Lower lobe of right lung (tissue), 2 donors: ENCODE data around the gene TLL2. TPM values are rescaled to one million over a fixed set of nuclear protein-coding genes. Genes with fewer than 3 reads are reported as not detected.
A peak's percentile ranks its signal among the peaks of the same experiment; 100 is the strongest.

Source experiments
- ATAC-seq, 2 donors: fragments of 200-7000 bp; cut with Tn5 transposase; one replicate each; pipeline ENCODE4 v1.9.1; 2020 to 2022; ENCODE audit warnings: mild to moderate bottlenecking in 2 of 2, moderate library complexity in 2 of 2
- DNase-seq: peaks from one replicate; pipeline ENCODE4 v3.0.0-alpha.2; 2020
- H3K27ac ChIP-seq: fragments of 200-600 bp; one replicate; pipeline ENCODE4 v1.8.0; 2022
- H3K27me3 ChIP-seq: fragments of 200-600 bp; one replicate; pipeline ENCODE4 v1.8.0; 2022; ENCODE audit warnings: low read depth
- H3K36me3 ChIP-seq: fragments of 200-600 bp; one replicate; pipeline ENCODE4 v1.8.0; 2022; ENCODE audit warnings: mild to moderate bottlenecking
- H3K4me1 ChIP-seq: fragments of 200-600 bp; one replicate; pipeline ENCODE4 v1.8.0; 2022
- H3K4me3 ChIP-seq: fragments of 200-600 bp; one replicate; pipeline ENCODE4 v1.8.0; 2022; ENCODE audit warnings: mild to moderate bottlenecking
- H3K9me3 ChIP-seq: fragments of 200-600 bp; one replicate; pipeline ENCODE4 v1.8.0; 2022
- intact Hi-C: fragments of 100-400 bp; cut with DNase I; formaldehyde crosslinking; loops from one replicate; pipeline ENCODE4 v1.11.0; 2022
- total RNA-seq: library from RNA; stranded (reverse); fragmentation: NEBNext Ultra II Directional; extraction: Animal tissue kit (Norgen Biotek cat#: 25700); gene quantifications from one replicate; pipeline ENCODE4 v1.2.1, GENCODE V29; 2021
- TF ChIP-seq, protein P1 (sequence below): fragments of 200-600 bp; IDR thresholded peaks from one replicate; pipeline ENCODE4 v1.8.0; 2022; ENCODE audit warnings: antibody characterized with exemption, mild to moderate bottlenecking
- donor health status: DM: no; HTN: yes; CAD: no; lungs with severe emphysema.

Gene TLL2
- total RNA-seq, 1 donor from 2014 or later: not detected

DNA sequence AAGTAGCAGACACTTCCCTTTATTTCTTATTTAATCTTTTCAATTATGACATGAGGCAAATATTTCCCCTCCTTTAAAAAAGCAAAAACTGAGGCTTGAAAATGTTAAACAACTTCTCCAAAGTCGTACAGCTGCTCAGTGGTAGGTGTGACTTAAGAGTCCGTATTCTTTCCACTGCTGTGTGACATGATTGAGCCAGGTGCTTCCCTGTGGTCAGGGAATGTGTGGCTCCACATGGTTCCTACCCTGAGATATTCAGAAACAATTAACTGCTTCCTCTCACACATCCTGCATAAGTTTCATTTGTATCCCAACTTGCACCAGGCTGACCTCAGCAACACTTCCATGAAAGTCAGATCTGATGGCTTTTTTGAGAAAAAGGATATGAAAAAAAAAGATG, 168.5 kb downstream of the TLL2 start:
- intact Hi-C loops: no loop called here
- no peak for DNase-seq
- Histone ChIP-seq H3K9me3 (peaks cover 4% of the 10 kb centered on the region), H3K4me3 (no peak overlapping the region), H3K27me3 (no peaks in the 10 kb centered on the region), H3K36me3 (no peaks in the 10 kb centered on the region), H3K4me1 (no peaks in the 10 kb centered on the region), H3K27ac (no peak overlapping the region)
- TF ChIP-seq, protein P1, sequence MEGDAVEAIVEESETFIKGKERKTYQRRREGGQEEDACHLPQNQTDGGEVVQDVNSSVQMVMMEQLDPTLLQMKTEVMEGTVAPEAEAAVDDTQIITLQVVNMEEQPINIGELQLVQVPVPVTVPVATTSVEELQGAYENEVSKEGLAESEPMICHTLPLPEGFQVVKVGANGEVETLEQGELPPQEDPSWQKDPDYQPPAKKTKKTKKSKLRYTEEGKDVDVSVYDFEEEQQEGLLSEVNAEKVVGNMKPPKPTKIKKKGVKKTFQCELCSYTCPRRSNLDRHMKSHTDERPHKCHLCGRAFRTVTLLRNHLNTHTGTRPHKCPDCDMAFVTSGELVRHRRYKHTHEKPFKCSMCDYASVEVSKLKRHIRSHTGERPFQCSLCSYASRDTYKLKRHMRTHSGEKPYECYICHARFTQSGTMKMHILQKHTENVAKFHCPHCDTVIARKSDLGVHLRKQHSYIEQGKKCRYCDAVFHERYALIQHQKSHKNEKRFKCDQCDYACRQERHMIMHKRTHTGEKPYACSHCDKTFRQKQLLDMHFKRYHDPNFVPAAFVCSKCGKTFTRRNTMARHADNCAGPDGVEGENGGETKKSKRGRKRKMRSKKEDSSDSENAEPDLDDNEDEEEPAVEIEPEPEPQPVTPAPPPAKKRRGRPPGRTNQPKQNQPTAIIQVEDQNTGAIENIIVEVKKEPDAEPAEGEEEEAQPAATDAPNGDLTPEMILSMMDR: no peak
- no peak for ATAC-seq

DNA sequence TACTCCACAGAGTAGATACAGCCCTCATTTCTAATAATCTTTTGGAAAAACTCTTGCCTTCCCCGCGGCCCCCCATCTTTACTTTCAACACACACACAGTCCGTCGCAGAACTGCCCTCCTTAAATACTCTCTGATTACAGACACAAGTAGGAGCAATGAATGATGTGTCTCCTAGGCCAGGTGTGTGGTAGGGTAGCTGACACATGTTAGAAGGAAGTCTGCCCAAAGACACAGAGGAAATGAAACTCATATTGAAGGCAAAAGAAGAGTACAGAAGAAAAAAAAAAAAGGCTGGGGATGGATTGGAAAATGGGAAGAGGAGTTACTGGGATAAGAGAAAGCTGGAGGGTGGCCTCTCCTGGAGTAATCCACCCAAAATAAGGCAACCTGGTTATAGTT, 169.5 kb downstream of the TLL2 start:
- TF ChIP-seq, protein P1: no peak
- H3K4me1 ChIP-seq: no peaks in the 10 kb centered on the region
- intact Hi-C loops: no loop called here
- H3K9me3 ChIP-seq: peaks cover 4% of the 10 kb centered on the region
- H3K27ac ChIP-seq: no peak overlapping the region
- no peaks in the 10 kb centered on the region for H3K27me3 ChIP-seq
- H3K36me3 ChIP-seq: no peaks in the 10 kb centered on the region
- DNase-seq: no peak
- no peak overlapping the region for H3K4me3 ChIP-seq
- no peak for ATAC-seq

DNA sequence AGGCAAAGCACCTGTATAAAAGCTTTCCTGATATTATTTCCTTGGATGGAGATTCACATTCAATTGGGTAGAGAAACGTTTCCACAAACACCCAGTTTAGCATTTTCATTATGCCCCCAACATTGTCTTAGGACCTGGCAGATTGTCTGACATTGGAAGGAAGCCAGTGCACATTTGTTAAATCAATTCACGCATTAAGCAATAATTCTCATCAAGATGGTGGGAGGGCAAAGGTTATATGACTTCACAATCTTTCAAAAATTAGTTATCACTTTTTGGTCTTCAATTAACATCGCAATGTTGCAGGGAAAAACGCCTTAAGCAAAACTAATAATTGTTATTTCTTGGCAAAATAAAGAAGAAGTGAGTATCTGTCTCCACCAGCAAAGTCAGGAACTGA, 171.3 kb downstream of the TLL2 start:
- Histone ChIP-seq H3K4me3 (no peak overlapping the region), H3K36me3 (no peaks in the 10 kb centered on the region), H3K27me3 (no peaks in the 10 kb centered on the region), H3K4me1 (no peaks in the 10 kb centered on the region), H3K9me3 (peaks cover 4% of the 10 kb centered on the region), H3K27ac (no peak overlapping the region)
- ATAC-seq: no peak
- TF ChIP-seq, protein P1: no peak
- intact Hi-C loops: no loop called here
- no peak for DNase-seq

DNA sequence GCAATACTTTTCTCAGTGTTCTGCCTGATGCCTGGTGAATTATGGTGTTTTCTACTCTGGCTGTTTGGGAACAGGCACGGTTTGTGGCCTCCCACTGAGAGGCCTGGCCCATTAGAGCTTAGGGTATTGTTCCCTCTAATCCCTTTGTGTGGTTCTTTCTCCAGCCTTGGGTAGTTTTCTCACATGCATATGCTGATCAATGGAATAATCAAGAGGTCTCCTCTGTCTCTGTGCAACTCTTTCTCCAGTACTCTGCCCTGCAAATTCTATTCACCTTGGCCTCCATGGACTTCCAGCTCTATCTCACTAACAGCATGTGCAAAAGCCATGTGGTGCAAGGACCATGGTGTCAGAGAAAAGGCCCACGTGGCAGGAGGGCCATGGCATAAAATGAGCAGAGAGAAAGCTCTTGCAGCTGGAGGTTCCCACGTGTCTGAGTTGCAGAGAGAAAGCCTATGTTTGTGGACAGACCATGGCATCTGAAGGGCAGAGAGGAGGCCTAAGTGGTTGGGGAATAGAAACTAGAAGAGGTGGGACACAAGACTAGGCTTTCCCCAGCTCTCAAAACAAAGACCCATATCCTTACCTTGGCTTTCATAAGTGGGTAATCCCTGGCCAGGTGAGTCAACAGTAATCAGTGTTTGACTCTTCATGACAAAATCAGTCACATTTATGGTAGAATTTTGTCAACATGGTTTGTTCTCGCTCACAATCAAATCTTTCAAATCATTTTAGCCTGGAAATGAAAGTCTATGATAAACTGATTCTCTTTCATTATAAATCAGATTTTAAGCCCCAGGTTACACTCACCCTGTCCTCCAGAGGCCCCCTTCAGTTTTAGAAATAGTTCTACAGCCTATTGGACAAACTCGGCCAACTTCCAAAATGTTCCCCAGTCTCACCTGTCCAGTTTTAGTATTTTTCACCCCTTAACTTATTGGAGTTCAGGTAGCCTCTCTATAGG, 172.2 kb downstream of the TLL2 start:
- intact Hi-C loops: no loop called here
- TF ChIP-seq, protein P1: no peak
- no peak overlapping the region for H3K4me3 ChIP-seq
- no peaks in the 10 kb centered on the region for H3K27me3 ChIP-seq
- no peak for ATAC-seq
- H3K36me3 ChIP-seq: no peaks in the 10 kb centered on the region
- H3K4me1 ChIP-seq: no peaks in the 10 kb centered on the region
- H3K9me3 ChIP-seq: peaks cover 4% of the 10 kb centered on the region
- no peak overlapping the region for H3K27ac ChIP-seq
- DNase-seq: no peak

DNA sequence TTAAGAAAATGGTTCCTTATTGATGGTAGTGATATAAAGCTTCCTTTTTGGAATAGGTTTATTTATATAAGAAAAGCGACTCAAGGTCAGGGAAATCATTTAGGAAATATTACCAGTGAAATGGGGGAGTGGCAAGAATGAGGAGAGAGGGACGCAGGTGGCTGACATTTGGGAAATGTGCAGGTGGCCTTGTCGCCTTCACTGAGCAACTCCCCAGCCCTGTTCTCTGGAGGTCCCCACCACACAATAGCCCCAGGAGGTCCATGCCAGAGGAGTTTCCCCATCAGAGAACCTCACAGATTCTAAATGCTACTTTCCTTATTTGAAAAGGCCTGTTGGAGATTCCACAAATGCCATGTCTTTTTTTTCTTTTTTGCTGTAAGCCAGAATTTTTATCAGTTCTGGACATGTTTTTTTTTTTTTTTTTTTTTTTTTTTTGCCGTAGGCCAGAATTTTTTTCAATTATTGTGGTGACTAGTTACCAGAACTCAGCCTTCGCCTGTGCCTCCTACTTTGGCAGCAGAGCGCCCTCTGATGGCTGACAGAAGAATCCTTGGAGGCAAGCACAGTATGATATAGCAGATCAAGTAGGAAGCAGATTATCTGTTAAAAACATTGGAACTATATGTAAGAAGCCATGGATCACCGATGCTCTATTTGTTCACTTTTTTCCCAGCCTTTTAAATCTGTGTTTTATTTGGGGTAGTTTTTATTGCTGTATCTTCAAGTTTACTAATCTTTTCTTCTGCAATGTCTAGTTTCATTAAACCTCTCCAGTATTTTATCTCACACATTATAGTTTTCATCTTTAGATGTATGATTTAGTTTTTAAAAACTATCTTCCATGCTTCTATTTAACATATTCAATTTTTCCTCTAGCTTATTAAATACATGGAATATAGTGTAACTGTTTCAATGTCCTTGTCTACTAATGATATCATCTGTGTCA, 173.5 kb downstream of the TLL2 start:
- ATAC-seq (peak; percentile 60 to 77), DNase-seq (peak; percentile 56)

More for the DNA sequence above, 173.5 kb downstream of the TLL2 start:
- Histone ChIP-seq H3K27ac (no peak overlapping the region), H3K9me3 (no peaks in the 10 kb centered on the region), H3K27me3 (peaks cover 2% of the 10 kb centered on the region), H3K4me3 (no peak overlapping the region), H3K36me3 (no peaks in the 10 kb centered on the region), H3K4me1 (no peaks in the 10 kb centered on the region)
- TF ChIP-seq, protein P1: peak; percentile 67
- intact Hi-C loops: no loop called here
